ENCODE data around the gene XXYLT1. TPM values are rescaled to one million over a fixed set of nuclear protein-coding genes. Genes with fewer than 3 reads are reported as not detected.

Gene XXYLT1
- total RNA-seq, 1 experiment from 2014 or later, result 25.5 TPM

GRCh38 chr3:195129072-195129643 is 141.8 kb downstream of the XXYLT1 start:
- Histone ChIP-seq H3K9me2 (replicated peaks; ENCODE audit: low read length) (no peaks in the 10 kb centered on the region), H3K27ac (ENCODE audit: low read length) (no peak overlapping the region), H3K4me1 (ENCODE audit: insufficient read depth, low read length) (no peaks in the 10 kb centered on the region), H3K27me3 (ENCODE audit: low read length) (no peaks in the 10 kb centered on the region), H3K9ac (ENCODE audit: low read length) (no peak overlapping the region), H3K4me2 (ENCODE audit: low read length) (no peak overlapping the region), H2AFZ (ENCODE audit: low read length) (no peak overlapping the region), H3K79me2 (ENCODE audit: low read length) (no peaks in the 10 kb centered on the region), H3F3A (ENCODE audit: low read length, unreplicated experiment) (no peaks in the 10 kb centered on the region), H3K4me3 (ENCODE audit: low read length) (no peak overlapping the region), H4K20me1 (ENCODE audit: low read length) (no peaks in the 10 kb centered on the region), H3K36me3 (ENCODE audit: low read depth, low read length) (no peaks in the 10 kb centered on the region), H3K9me3 (ENCODE audit: low read length) (no peaks in the 10 kb centered on the region)
- DNase-seq (no peak), ATAC-seq (no peak)
- TF ChIP-seq EZH2phosphoT487 (IDR thresholded peaks at IDR 0.05; ENCODE audit: borderline replicate concordance, low read length), result no peak
- no peak for TF ChIP-seq EZH2 (IDR thresholded peaks at IDR 0.05; ENCODE audit: low read length, unreplicated experiment)
- TF ChIP-seq, protein P1, sequence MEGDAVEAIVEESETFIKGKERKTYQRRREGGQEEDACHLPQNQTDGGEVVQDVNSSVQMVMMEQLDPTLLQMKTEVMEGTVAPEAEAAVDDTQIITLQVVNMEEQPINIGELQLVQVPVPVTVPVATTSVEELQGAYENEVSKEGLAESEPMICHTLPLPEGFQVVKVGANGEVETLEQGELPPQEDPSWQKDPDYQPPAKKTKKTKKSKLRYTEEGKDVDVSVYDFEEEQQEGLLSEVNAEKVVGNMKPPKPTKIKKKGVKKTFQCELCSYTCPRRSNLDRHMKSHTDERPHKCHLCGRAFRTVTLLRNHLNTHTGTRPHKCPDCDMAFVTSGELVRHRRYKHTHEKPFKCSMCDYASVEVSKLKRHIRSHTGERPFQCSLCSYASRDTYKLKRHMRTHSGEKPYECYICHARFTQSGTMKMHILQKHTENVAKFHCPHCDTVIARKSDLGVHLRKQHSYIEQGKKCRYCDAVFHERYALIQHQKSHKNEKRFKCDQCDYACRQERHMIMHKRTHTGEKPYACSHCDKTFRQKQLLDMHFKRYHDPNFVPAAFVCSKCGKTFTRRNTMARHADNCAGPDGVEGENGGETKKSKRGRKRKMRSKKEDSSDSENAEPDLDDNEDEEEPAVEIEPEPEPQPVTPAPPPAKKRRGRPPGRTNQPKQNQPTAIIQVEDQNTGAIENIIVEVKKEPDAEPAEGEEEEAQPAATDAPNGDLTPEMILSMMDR (conservative IDR thresholded peaks at IDR 0.05; ENCODE audit: low read depth, low read length), result no peak
- intact Hi-C loops (cut with micrococcal nuclease), result no loop called here
- POLR2A ChIA-PET (ENCODE audit: unreplicated experiment), result no interaction called here
- CTCF ChIA-PET, result no interaction called here
- no TSS peak for BruUV-seq (replicated peaks)

GRCh38 chr3:195128255-195129071 is 142.5 kb downstream of the XXYLT1 start:
- BruUV-seq (replicated peaks), result no TSS peak
- Histone ChIP-seq H3K4me2 (ENCODE audit: low read length) (no peak overlapping the region), H4K20me1 (ENCODE audit: low read length) (no peaks in the 10 kb centered on the region), H3K4me3 (ENCODE audit: low read length) (no peak overlapping the region), H3F3A (ENCODE audit: low read length, unreplicated experiment) (no peaks in the 10 kb centered on the region), H2AFZ (ENCODE audit: low read length) (no peak overlapping the region), H3K4me1 (ENCODE audit: insufficient read depth, low read length) (no peaks in the 10 kb centered on the region), H3K9me3 (ENCODE audit: low read length) (no peaks in the 10 kb centered on the region), H3K27me3 (ENCODE audit: low read length) (no peaks in the 10 kb centered on the region), H3K9me2 (replicated peaks; ENCODE audit: low read length) (no peaks in the 10 kb centered on the region), H3K9ac (ENCODE audit: low read length) (no peak overlapping the region), H3K79me2 (ENCODE audit: low read length) (no peaks in the 10 kb centered on the region), H3K27ac (ENCODE audit: low read length) (no peak overlapping the region), H3K36me3 (ENCODE audit: low read depth, low read length) (no peaks in the 10 kb centered on the region)
- TF ChIP-seq EZH2phosphoT487 (IDR thresholded peaks at IDR 0.05; ENCODE audit: borderline replicate concordance, low read length) (no peak), EZH2 (IDR thresholded peaks at IDR 0.05; ENCODE audit: low read length, unreplicated experiment) (no peak)
- TF ChIP-seq, protein P1 (conservative IDR thresholded peaks at IDR 0.05; ENCODE audit: low read depth, low read length), result no peak
- intact Hi-C loops (cut with micrococcal nuclease), result no loop called here
- ATAC-seq, result no peak; the same call in 1 of the 2 replicates
- DNase-seq, result no peak
- ChIA-PET CTCF (no interaction called here), POLR2A (ENCODE audit: unreplicated experiment) (no interaction called here)

DNA sequence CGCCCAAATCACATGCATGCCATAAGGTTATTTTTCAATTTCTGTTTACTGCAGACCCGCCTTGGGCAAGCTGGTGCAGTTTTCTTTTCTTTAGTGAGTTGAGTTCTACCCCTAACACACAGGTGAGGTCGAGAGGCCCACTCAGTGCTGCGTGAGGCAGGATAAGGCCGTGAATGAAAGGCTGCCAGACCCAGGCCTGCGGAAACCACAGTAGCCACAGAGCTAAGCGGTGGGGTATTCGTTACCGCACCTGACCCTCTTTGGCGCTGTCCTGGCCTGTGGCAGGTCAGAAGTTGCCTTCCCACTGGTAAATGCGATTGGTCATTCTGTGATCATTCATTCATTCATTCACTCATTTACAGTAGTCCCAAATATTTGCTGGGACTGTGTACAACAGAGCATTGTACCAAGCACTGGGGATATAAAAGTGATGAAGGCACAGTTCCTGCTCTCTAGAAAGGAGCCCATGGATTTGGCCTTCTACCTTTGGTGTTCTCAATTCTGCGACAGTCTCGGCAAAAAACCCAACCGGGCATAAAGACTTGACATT is 144.8 kb downstream of the XXYLT1 start:
- no peak overlapping the region for H3K27ac ChIP-seq (ENCODE audit: low read length)
- H3F3A ChIP-seq (ENCODE audit: low read length, unreplicated experiment), result no peaks in the 10 kb centered on the region
- no peak overlapping the region for H3K4me3 ChIP-seq (ENCODE audit: low read length)
- H3K9me2 ChIP-seq (replicated peaks; ENCODE audit: low read length), result no peaks in the 10 kb centered on the region
- H3K79me2 ChIP-seq (ENCODE audit: low read length), result no peaks in the 10 kb centered on the region
- H3K4me1 ChIP-seq (ENCODE audit: insufficient read depth, low read length), result no peaks in the 10 kb centered on the region
- DNase-seq (no peak), ATAC-seq (no peak)
- ChIA-PET CTCF (no interaction called here), POLR2A (ENCODE audit: unreplicated experiment) (no interaction called here)
- no peaks in the 10 kb centered on the region for H3K27me3 ChIP-seq (ENCODE audit: low read length)
- intact Hi-C loops (cut with micrococcal nuclease), result no loop called here
- no TSS peak for BruUV-seq (replicated peaks)
- TF ChIP-seq EZH2 (IDR thresholded peaks at IDR 0.05; ENCODE audit: low read length, unreplicated experiment), result no peak
- TF ChIP-seq EZH2phosphoT487 (IDR thresholded peaks at IDR 0.05; ENCODE audit: borderline replicate concordance, low read length), result no peak
- TF ChIP-seq, protein P1 (conservative IDR thresholded peaks at IDR 0.05; ENCODE audit: low read depth, low read length), result no peak
- H3K36me3 ChIP-seq (ENCODE audit: low read depth, low read length), result no peaks in the 10 kb centered on the region
- no peaks in the 10 kb centered on the region for H3K9me3 ChIP-seq (ENCODE audit: low read length)
- no peaks in the 10 kb centered on the region for H4K20me1 ChIP-seq (ENCODE audit: low read length)
- no peak overlapping the region for H3K4me2 ChIP-seq (ENCODE audit: low read length)
- H3K9ac ChIP-seq (ENCODE audit: low read length), result no peak overlapping the region
- no peak overlapping the region for H2AFZ ChIP-seq (ENCODE audit: low read length)
